ENCODE data around the gene OTOG.

OTOG gene

GRCh38 chr11:17521106-17521900 lies 25.8 kb upstream of the OTOG start:
- no peak for DNase-seq

GRCh38 chr11:17522655-17523054 lies 24.4 kb upstream of the OTOG start:
- no peak for DNase-seq

- no peak for DNase-seq
Measured at GRCh38 chr11:17524221-17524620, 22.8 kb upstream of the OTOG start.

GRCh38 chr11:17525570-17525969 lies 21.5 kb upstream of the OTOG start:
- no peak for DNase-seq

DNA sequence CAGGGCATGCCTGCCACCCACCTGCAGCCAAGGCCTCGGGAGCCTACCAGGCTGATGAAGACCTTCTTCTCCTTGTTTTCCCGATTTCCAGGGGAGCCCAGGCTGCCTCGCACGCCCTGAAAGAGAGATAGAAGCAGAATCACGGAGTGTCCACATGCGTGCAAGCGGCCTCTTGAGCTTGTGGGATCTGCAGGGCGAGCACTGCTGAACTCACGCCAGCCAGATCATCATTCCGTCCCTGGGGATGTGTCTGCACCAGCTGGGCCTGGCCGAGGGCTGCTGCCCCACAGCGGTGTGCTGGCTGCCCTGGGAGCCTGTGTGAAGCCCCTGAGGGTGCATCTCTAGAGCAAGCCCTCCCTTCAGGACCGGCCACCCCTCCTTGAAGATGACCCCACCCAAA lies 20.7 kb upstream of the OTOG start:
- DNase-seq, result no peak

GRCh38 chr11:17526931-17527627 lies 20.0 kb upstream of the OTOG start:
- no peak for DNase-seq

DNA sequence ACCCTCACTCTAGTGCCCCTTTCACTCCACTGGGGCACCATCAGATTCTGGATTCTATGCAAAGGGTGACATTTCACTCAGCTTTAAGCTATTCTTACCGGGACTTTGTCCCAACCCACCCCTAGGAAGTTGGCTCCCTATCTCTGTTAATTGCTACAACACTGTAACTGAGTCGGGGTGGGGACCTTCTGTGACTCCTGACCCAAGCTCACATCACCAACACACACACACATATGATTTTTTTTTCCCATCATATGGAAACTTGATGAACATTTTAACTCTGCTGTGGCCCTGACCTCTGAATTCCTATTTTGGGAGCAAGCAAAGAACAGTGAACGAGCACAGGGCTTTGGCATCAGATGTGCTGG lies 19.4 kb upstream of the OTOG start:
- DNase-seq, result no peak

GRCh38 chr11:17528181-17528691 lies 18.8 kb upstream of the OTOG start:
- DNase-seq, result peak; percentile 19

GRCh38 chr11:17528906-17529843 lies 17.9 kb upstream of the OTOG start:
- DNase-seq, result no peak

GRCh38 chr11:17529844-17530185 lies 17.2 kb upstream of the OTOG start:
- DNase-seq, result no peak

GRCh38 chr11:17531071-17531600 lies 15.9 kb upstream of the OTOG start:
- DNase-seq, result no peak

- DNase-seq, result peak; percentile 15
Measured at GRCh38 chr11:17531636-17532113, 15.4 kb upstream of the OTOG start.

- DNase-seq, result no peak
Measured at GRCh38 chr11:17532784-17533183, 14.3 kb upstream of the OTOG start.

- DNase-seq, result no peak
Measured at GRCh38 chr11:17533341-17533740, 13.7 kb upstream of the OTOG start.

- DNase-seq, result no peak
Measured at GRCh38 chr11:17533778-17534415, 13.2 kb upstream of the OTOG start.

DNA sequence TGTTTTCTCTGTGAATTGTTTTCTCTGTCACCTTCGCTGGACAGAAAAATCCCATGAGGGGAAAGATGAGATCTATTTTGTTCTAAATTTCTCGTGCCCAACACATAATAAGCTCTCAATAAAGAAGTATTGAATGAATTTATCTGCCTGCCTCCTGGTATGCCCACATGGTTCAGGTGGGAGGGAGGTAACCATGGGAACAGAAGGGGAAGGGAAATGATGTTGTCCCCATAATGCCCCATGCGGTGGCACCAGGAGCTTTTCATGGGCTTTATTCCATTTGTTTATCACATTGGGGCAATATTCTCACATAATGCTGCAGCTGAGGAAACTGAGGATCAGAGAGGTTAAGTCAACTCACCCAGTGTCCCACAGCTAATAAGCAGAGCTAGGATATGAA lies 11.6 kb upstream of the OTOG start:
- DNase-seq, result no peak

DNA sequence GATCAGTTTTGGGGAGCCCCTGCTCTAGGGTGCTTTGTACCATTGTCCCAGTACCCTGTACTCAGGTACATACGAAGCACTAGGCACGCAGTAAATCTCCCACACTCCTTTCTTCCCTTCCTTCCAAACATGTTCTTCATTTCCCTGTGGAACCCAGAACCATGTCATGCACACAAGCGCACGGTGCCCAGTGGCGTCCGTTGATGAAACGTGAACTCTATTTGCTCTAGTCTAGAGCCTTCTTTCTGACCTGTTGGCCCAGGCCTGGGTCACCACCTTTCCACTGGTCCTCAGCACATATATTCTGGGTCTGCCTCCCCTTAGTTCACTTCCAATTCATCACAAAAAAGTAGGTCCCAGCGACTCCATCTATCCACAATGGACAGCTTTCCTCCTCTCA lies 9.8 kb upstream of the OTOG start:
- DNase-seq, result no peak

GRCh38 chr11:17538054-17538453 lies 9.0 kb upstream of the OTOG start:
- DNase-seq, result no peak

DNA sequence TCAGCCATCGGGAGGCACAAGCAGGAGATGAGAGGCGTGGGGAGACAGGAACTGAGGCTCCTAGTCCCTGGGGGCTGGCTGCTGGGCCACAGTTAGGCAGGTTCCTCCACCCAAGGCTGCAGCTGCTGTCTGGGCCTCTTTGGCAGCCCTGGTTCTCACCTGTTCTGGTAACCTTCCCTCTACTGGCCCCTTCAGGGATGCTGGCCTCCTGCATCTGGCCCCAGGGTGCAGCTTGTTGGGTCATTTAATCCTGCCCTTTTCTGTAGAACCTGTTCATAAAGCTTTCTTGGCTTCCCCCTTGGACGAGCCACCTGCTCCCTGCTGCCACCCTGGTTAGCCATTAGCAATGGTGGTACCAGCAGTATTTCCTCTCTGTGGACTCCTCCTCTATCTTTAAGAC lies 8.3 kb upstream of the OTOG start:
- no peak for DNase-seq

- no peak for DNase-seq
Measured at GRCh38 chr11:17540807-17541206, 6.3 kb upstream of the OTOG start.

DNA sequence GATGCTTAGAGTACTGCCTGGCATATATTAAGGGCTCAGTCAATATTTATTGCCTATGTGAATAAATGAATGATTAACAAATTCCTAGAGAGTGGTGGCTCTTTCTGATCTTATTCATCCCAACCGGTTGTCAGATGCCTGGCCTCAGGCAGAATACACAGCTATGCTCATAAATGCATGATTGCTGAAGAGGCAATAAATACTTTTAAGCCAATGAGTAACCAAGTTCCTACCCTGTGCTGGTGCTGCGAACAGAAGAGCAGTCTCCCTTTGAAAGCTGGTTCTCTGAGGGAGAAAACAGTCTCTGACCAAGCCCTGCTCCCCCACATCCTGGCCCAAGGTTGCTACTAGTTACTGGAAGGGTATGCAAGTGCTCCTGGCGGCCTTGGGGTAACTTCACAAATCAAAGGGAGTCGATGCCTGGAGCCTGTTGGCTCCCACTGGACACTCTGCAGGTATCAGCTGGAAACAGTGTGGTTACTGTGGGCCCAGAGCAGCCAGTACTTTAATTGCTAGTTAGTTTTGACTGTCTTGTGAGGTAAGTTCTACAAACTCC lies 5.7 kb upstream of the OTOG start:
- DNase-seq, result no peak

- no peak for DNase-seq
Measured at GRCh38 chr11:17542249-17542648, 4.8 kb upstream of the OTOG start.

All from fibroblast of skin of right quadriceps (primary cell).